NT2/D1 (cell line): Measurements from ENCODE around the gene UBE2A.

Source experiments
- DNase-seq: peaks from one replicate; pipeline ENCODE4 v3.0.0-alpha.2; 2011; ENCODE audit warnings: low read depth, low spot score
- H3K27me3 ChIP-seq: 2 replicates; pipeline ENCODE4 v1.6.0; 2011; ENCODE audit warnings: mild to moderate bottlenecking; ENCODE audit not compliant: insufficient read length, insufficient read depth
- H3K36me3 ChIP-seq: 2 replicates; pipeline ENCODE4 v1.6.1; 2011; ENCODE audit warnings: mild to moderate bottlenecking, low read length, mixed read lengths; ENCODE audit not compliant: insufficient read depth, insufficient read length
- H3K4me1 ChIP-seq: 2 replicates; pipeline ENCODE4 v1.5.1; 2011; ENCODE audit not compliant: insufficient read depth, insufficient read length
- H3K4me3 ChIP-seq: 2 replicates; pipeline ENCODE4 v1.5.1; 2011; ENCODE audit warnings: low read depth; ENCODE audit not compliant: insufficient read length
- H3K9ac ChIP-seq: 2 replicates; pipeline ENCODE4 v1.6.0; 2011; ENCODE audit warnings: low read depth; ENCODE audit not compliant: insufficient read length
- H3K9me3 ChIP-seq: 2 replicates; pipeline ENCODE4 v1.5.1; 2011; ENCODE audit warnings: mild to moderate bottlenecking, low read length; ENCODE audit not compliant: insufficient read depth
- SUZ12 ChIP-seq: IDR thresholded peaks from 2 replicates; pipeline ENCODE4 v1.6.1; 2011; ENCODE audit not compliant: insufficient read length, insufficient read depth; ENCODE audit errors: extremely low read depth
- YY1 ChIP-seq: IDR thresholded peaks from 2 replicates; pipeline ENCODE4 v1.6.1; 2011; ENCODE audit not compliant: insufficient read length, insufficient read depth
- ZNF274 ChIP-seq: IDR thresholded peaks from 2 replicates; pipeline ENCODE4 v1.6.1; 2011; ENCODE audit warnings: mild to moderate bottlenecking, low read depth, low read length

UBE2A gene

DNA sequence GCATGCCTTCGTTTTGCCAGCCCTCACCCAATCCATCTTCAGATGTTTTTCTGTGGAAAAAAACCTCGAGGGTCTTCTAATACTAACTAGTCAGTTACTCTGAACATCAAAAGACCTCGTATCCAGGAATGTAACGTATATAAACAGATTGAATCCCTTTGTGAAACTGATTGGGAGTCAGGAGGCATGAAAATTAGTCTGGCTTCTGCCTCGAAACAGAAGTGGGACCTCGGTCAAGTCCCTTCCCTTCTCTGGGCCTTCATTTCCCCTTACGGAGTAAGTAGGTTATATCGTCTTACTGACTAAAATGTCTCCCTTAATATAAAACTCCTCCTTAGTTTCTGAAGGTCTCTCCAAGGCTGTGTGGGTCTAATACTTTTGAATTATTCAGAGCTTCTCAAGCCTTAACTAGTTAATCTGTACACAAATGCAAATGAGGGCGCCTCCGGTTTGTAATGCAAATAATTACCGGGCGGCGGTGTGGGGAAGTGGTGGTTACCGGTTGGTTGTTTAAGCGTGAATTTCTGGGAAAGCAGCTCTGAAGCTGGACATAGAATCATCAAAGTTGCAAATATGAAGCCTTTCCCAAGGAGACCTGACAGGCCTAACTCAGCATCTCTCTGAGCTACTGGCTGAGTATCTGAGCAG is 43.3 kb downstream of the UBE2A start:
- Histone ChIP-seq H3K4me3 (no peak overlapping the region), H3K36me3 (no peaks in the 10 kb centered on the region), H3K9ac (peak overlapping the region; percentile 50), H3K27me3 (no peaks in the 10 kb centered on the region), H3K9me3 (no peaks in the 10 kb centered on the region), H3K4me1 (peaks cover 3% of the 10 kb centered on the region)
- TF ChIP-seq ZNF274 (no peak), YY1 (no peak), SUZ12 (no peak)
- DNase-seq = no peak

DNA sequence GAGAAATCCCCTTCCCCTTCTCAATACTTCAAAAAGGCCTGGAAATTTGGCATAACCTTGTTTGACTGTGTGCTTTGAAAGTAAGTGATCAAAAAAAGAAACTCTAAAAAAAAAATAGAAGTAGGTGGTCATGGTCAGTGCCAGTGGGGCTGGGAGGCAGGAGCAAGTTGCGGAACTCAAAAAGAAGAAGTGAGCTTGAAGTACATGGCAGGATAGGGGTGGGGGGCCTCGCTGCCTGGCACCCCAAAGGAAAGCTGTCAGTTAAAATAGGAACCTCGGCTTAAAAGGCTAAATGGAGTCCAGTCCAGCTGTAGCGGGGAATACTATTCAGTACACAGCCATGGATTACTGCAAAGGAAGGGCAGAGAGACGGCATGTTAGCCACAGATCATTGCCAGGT is 44.1 kb downstream of the UBE2A start:
- Histone ChIP-seq H3K9me3 (no peaks in the 10 kb centered on the region), H3K9ac (peak overlapping the region; percentile 9), H3K4me3 (no peak overlapping the region), H3K4me1 (peaks cover 3% of the 10 kb centered on the region), H3K27me3 (no peaks in the 10 kb centered on the region), H3K36me3 (no peaks in the 10 kb centered on the region)
- DNase-seq = no peak
- no peak for TF ChIP-seq SUZ12

DNA sequence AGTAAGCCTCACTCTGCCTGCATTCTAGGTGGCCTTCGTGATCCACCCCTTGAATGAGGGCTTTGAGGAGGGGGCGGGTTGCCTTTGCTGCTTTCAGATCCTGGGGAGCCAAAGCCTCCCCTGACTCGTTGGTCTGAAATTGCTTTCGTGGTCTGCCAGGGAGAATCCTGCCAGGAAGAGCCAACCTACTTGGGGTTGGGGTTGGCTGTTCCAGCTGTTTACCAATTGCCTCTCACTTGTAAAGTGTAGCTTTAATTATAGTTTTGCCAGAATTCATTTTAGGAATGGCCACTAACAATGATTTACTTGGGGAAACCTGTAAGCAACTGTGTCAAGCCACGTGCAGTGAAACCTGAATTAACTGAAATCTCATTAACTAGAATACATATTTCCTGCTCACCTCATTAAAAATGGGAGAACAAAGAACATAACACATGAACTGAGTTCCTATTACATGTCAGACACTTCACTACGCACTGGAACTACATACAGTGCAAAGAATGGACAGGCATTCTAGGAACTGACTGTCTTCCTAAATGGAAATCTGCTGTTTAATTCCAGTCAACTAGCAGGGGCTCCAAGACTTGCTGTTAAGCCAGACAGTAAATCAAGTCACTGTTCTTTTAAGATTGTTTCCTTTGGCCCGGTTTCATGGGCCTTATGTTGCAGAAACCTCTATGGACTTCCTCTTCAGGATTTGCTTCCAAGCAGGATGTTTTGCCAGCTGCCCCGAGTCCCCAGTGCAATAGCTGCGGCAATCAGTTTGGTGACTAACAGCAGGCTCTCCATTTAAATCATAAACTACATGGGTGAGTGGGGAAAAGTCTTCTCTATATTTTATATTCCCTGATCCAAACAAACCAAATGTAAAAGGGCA is 48.2 kb downstream of the UBE2A start:
- Histone ChIP-seq H3K4me3 (no peak overlapping the region), H3K9me3 (no peaks in the 10 kb centered on the region), H3K36me3 (peaks cover 13% of the 10 kb centered on the region), H3K27me3 (no peaks in the 10 kb centered on the region), H3K9ac (no peak overlapping the region), H3K4me1 (no peaks in the 10 kb centered on the region)
- TF ChIP-seq ZNF274 = no peak
- no peak for TF ChIP-seq YY1
- TF ChIP-seq SUZ12 = no peak
- DNase-seq = no peak

DNA sequence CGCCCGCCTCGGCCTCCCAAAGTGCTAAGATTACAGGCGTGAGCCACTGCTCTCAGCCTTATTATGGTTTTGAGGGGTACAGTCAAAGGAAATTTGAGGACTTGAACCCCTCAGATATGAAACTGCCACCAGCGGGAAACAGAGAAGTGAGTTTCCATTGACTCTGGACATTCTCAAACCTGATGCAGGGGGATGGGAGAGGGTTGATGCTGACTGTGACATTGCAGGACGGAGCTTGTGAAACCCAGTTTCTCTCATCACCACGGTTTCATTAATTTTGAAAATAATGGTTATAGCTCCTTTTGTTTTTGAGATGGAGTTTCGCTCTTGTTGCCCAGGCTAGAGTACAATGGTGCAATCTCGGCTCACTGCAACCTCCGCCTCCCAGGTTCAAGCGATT is 50.1 kb downstream of the UBE2A start:
- DNase-seq = no peak
- H3K4me1 ChIP-seq = no peaks in the 10 kb centered on the region
- no peak overlapping the region for H3K4me3 ChIP-seq
- peaks cover 21% of the 10 kb centered on the region for H3K36me3 ChIP-seq
- H3K9me3 ChIP-seq = no peaks in the 10 kb centered on the region
- no peak overlapping the region for H3K9ac ChIP-seq
- H3K27me3 ChIP-seq = no peaks in the 10 kb centered on the region
- no peak for TF ChIP-seq ZNF274
- no peak for TF ChIP-seq SUZ12
- no peak for TF ChIP-seq YY1

DNA sequence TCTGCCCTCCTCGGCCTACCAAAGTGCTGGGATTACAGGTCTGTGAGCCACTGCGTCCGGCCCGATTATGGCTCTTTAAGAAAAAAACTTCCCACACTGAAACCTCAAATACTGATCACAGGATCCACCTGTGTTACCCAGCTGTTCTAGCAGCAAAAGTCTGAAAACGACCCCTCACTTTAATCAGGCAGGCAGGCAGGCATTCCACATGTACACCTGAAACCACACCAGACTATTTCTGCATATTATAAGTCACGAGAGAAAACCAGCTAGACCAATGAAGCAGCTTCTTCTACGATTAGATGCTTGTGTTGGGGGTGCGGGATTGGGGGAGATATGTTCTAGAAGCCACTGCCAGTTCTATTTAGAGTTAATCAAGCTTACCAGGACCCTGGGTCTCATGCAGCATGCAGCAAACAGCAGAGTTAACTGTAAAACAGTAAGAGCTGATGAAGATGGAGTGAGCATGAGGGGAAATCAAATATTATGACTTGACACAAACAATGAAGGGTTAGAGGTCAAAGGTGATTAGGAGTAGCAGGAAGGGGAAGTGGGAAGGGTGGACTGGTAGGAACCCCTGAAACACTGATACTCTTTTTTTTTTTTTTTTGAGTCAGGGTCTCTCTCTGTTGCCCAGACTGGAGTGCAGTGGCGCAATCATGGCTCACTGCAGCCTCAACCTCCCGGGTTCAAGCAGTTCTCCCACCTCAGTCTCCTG is 50.7 kb downstream of the UBE2A start:
- Histone ChIP-seq H3K9ac (no peak overlapping the region), H3K4me3 (no peak overlapping the region), H3K27me3 (no peaks in the 10 kb centered on the region), H3K4me1 (no peaks in the 10 kb centered on the region), H3K36me3 (peaks cover 23% of the 10 kb centered on the region), H3K9me3 (no peaks in the 10 kb centered on the region)
- DNase-seq = no peak
- TF ChIP-seq YY1 (no peak), ZNF274 (no peak), SUZ12 (no peak)

DNA sequence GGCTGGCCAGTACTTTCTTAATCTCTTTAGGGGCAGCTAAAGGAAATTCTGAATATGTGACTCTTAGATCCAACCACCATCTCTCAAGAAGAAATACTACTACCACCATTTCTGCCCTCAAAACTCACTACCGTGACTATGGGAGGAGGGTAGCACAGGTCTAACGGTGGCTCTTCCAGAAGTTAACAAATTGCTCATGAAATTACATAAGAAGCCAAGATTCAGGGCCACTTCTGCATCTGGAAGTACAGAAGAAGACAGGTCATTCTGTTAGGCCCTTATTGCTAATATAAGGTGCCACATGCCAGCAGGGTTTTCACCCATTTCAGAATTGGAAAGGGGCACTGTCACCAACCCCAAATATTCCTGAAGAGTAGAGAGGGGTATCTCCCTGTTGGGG is 51.5 kb downstream of the UBE2A start:
- no peaks in the 10 kb centered on the region for H3K9me3 ChIP-seq
- no peaks in the 10 kb centered on the region for H3K4me1 ChIP-seq
- no peak overlapping the region for H3K4me3 ChIP-seq
- H3K9ac ChIP-seq = no peak overlapping the region
- no peaks in the 10 kb centered on the region for H3K27me3 ChIP-seq
- no peak for DNase-seq
- peaks cover 26% of the 10 kb centered on the region for H3K36me3 ChIP-seq
- TF ChIP-seq ZNF274 (no peak), YY1 (no peak), SUZ12 (no peak)
